Measurements from ENCODE around the gene SERAC1.

The SERAC1 gene

GRCh38 chr6:158063736-158064135 lies 104.3 kb downstream of the SERAC1 start:
- no peaks in the 10 kb centered on the region for H3K27me3 ChIP-seq (ENCODE audit: insufficient read depth, poor library complexity, severe bottlenecking)
- H3K4me3 ChIP-seq (replicated peaks; ENCODE audit: insufficient read depth, low read length): no peak overlapping the region
- no peak overlapping the region for H3K27ac ChIP-seq (replicated peaks)
- DNase-seq (ENCODE audit: low read depth in 1 of 2, low spot score in 1 of 2): no peak
- no peak for TF ChIP-seq POLR2AphosphoS5 (IDR thresholded peaks at IDR 0.05; ENCODE audit: low read depth)
- no peak for TF ChIP-seq GABPA (IDR thresholded peaks at IDR 0.05; ENCODE audit: low read depth)
- no peak for TF ChIP-seq SPI1 (IDR thresholded peaks at IDR 0.05; ENCODE audit: borderline replicate concordance, low read depth)
- no peak for TF ChIP-seq REST (IDR thresholded peaks at IDR 0.05; ENCODE audit: insufficient replicate concordance, low read depth)
- no peak for TF ChIP-seq CTCF (IDR thresholded peaks at IDR 0.05; ENCODE audit: insufficient read depth, low read length)

- Histone ChIP-seq H3K27ac (replicated peaks) (no peak overlapping the region), H3K27me3 (ENCODE audit: insufficient read depth, poor library complexity, severe bottlenecking) (no peaks in the 10 kb centered on the region), H3K4me3 (replicated peaks; ENCODE audit: insufficient read depth, low read length) (no peak overlapping the region)
- TF ChIP-seq GABPA (IDR thresholded peaks at IDR 0.05; ENCODE audit: low read depth): no peak
- no peak for TF ChIP-seq SPI1 (IDR thresholded peaks at IDR 0.05; ENCODE audit: borderline replicate concordance, low read depth)
- TF ChIP-seq CTCF (IDR thresholded peaks at IDR 0.05; ENCODE audit: insufficient read depth, low read length): no peak
- no peak for TF ChIP-seq REST (IDR thresholded peaks at IDR 0.05; ENCODE audit: insufficient replicate concordance, low read depth)
- no peak for TF ChIP-seq POLR2AphosphoS5 (IDR thresholded peaks at IDR 0.05; ENCODE audit: low read depth)
- no peak for DNase-seq (ENCODE audit: low read depth in 1 of 2, low spot score in 1 of 2)
Observed at GRCh38 chr6:158061709-158062461, 106.2 kb downstream of the SERAC1 start.

DNA sequence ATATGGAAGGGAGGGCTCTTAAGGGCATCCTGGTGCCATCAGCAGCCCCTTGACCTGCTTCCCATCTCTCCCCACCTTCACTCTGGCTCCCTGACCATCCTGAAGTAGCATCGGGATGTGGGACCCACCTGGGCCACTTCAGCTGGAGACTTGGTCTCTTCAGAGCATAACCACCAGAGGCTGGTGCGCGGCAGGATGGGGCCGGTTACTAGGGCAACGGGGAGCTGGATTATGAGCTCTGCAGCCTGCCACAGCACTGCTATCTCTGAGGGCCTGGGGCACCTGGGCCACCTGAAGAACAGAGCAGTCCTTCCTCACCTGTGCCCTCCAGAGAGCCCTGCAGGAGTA lies 106.7 kb downstream of the SERAC1 start:
- H3K4me3 ChIP-seq (replicated peaks; ENCODE audit: insufficient read depth, low read length): no peak overlapping the region
- H3K27me3 ChIP-seq (ENCODE audit: insufficient read depth, poor library complexity, severe bottlenecking): no peaks in the 10 kb centered on the region
- no peak overlapping the region for H3K27ac ChIP-seq (replicated peaks)
- no peak for TF ChIP-seq CTCF (IDR thresholded peaks at IDR 0.05; ENCODE audit: insufficient read depth, low read length)
- no peak for DNase-seq (ENCODE audit: low read depth in 1 of 2, low spot score in 1 of 2)

All from HL-60 (cell line).